Keratinocyte (primary cell): Measurements from ENCODE around the gene MYLK4. TPM values are rescaled to one million over a fixed set of nuclear protein-coding genes. Genes with fewer than 3 reads are reported as not detected.

ENCODE experiments used
- DNase-seq: peaks from one replicate; pipeline ENCODE4 v3.0.0-alpha.2; 2011; ENCODE audit warnings: low read depth, missing footprints, low spot score
- FAIRE-seq: peaks from 2 replicates; lab custom pipeline; 2011; peaks lifted over from hg19 to GRCh38; lab: Jason Lieb, UNC
- H2AFZ ChIP-seq: 2 replicates; pipeline ENCODE4 v1.6.0; 2012; ENCODE audit warnings: low read length, control low read depth, inconsistent platforms; ENCODE audit not compliant: control insufficient read depth
- H3K27ac ChIP-seq: 2 replicates; pipeline ENCODE4 v1.5.1; 2011; ENCODE audit warnings: low read length; ENCODE audit not compliant: control insufficient read depth, insufficient read depth
- H3K27me3 ChIP-seq: 3 replicates; pipeline ENCODE4 v1.6.0; 2011; ENCODE audit warnings: low read length; ENCODE audit not compliant: control insufficient read depth, insufficient read depth; ENCODE audit errors: extremely low read depth
- H3K36me3 ChIP-seq, 2 experiments: 2 replicates in 1 of 2; 3 replicates in 1 of 2; pipeline ENCODE4 v1.5.1; 2011; ENCODE audit warnings: low read length in 2 of 2, mild to moderate bottlenecking in 1 of 2; ENCODE audit not compliant: control insufficient read depth in 2 of 2, insufficient read depth in 2 of 2; ENCODE audit errors: extremely low read depth in 1 of 2
- H3K4me1 ChIP-seq: 3 replicates; pipeline ENCODE4 v1.5.1; 2011; ENCODE audit warnings: low read length; ENCODE audit not compliant: control insufficient read depth, insufficient read depth; ENCODE audit errors: extremely low read depth
- H3K4me2 ChIP-seq: 3 replicates; pipeline ENCODE4 v1.6.0; 2011; ENCODE audit warnings: low read depth, low read length; ENCODE audit not compliant: control insufficient read depth, insufficient read depth; ENCODE audit errors: extremely low read depth
- H3K4me3 ChIP-seq, 3 experiments: fragments of 200-600 bp in 1 of 3; sonication (generic) in 1 of 3; 2 replicates in 2 of 3; 3 replicates in 1 of 3; pipeline ENCODE4 v1.5.1; 2011 to 2016; ENCODE audit warnings: low read length in 3 of 3, mild to moderate bottlenecking in 3 of 3, control low read depth in 2 of 3, inconsistent platforms in 1 of 3, low read depth in 1 of 3, mixed read lengths in 1 of 3, mixed run types in 1 of 3, moderate library complexity in 1 of 3; ENCODE audit not compliant: control insufficient read depth in 2 of 3, insufficient read depth in 2 of 3; ENCODE audit errors: extremely low read depth in 1 of 3
- H3K79me2 ChIP-seq: 2 replicates; pipeline ENCODE4 v1.6.0; 2012; ENCODE audit warnings: low read length; ENCODE audit not compliant: control insufficient read depth, insufficient read depth
- H3K9ac ChIP-seq: 3 replicates; pipeline ENCODE4 v1.6.0; 2011; ENCODE audit warnings: low read length; ENCODE audit not compliant: control insufficient read depth, insufficient read depth; ENCODE audit errors: extremely low read depth
- H3K9me1 ChIP-seq: 3 replicates; pipeline ENCODE4 v1.6.0; 2011; ENCODE audit warnings: low read length; ENCODE audit not compliant: control insufficient read depth, insufficient read depth; ENCODE audit errors: extremely low read depth
- H3K9me3 ChIP-seq: 2 replicates; pipeline ENCODE4 v1.5.1; 2012; ENCODE audit warnings: low read depth, low read length; ENCODE audit not compliant: control insufficient read depth
- H4K20me1 ChIP-seq: 3 replicates; pipeline ENCODE4 v1.6.0; 2011; ENCODE audit warnings: low read length; ENCODE audit not compliant: control insufficient read depth, insufficient read depth; ENCODE audit errors: extremely low read depth
- EZH2 ChIP-seq: IDR thresholded peaks from one replicate; pipeline ENCODE4 v1.6.1; 2012; ENCODE audit warnings: inconsistent platforms, mild to moderate bottlenecking, low read length, moderate library complexity
- dilution Hi-C: fragments of 300-500 bp; cut with MboI; formaldehyde crosslinking; loops from one replicate; pipeline ENCODE4 v1.7.0; 2020; ENCODE audit warnings: low sequenced_read_pairs; ENCODE audit not compliant: extremely low pct_ligation_motif_present
- polyA plus RNA-seq, 5 experiments: library from polyadenylated mRNA; depleted of rRNA in 3 of 5; stranded (reverse) in 3 of 5; stranded (forward) in 1 of 5; unstranded in 1 of 5; fragments of >200 nt; gene quantifications; 1 replicate in 1 of 5; 2 replicates in 3 of 5; 3 replicates in 1 of 5; pipeline versions ENCODE4 v1.2.1 to v1.2.3, GENCODE V29; 2011 to 2012; ENCODE audit warnings: missing spikeins in 2 of 5, low read depth in 1 of 5, low replicate concordance in 1 of 5
- TF ChIP-seq, protein P1 (sequence below), 3 experiments: IDR thresholded peaks in 1 of 3; conservative IDR thresholded peaks in 1 of 3; optimal IDR thresholded peaks in 1 of 3; 2 replicates in 2 of 3; 3 replicates in 1 of 3; pipeline versions ENCODE3 to v1.5.1; 2011; ENCODE audit warnings: low read length in 3 of 3, mild to moderate bottlenecking in 3 of 3, moderate library complexity in 2 of 3, control low read depth in 1 of 3, inconsistent platforms in 1 of 3; ENCODE audit not compliant: insufficient read depth in 2 of 3; ENCODE audit errors: extremely low read depth in 1 of 3

MYLK4 gene
- polyA plus RNA-seq, 1 donor (not counting 4 experiments of a cell fraction or from before 2014, with no cell fraction given), result 0.31 TPM

DNA sequence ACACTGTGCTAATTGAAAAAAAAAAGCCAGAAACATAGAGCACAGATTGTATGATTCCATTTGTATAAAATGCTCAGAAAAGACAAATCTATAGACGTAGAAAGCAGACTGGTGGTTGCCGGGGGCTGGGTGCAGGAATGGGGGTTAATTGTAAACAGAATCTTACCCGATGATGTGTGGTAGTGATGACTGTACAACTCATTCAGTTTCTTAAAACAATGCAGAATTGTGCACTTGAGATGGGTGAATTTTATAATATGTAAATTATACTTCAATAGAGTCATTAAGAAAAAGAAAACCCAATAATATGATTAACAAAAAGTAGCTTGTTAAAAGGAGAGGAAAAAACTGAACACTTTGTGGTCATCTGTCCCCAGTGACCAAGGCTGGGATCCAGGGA lies 3.7 kb upstream of the MYLK4 start:
- Histone ChIP-seq H3K9me3 (no peaks in the 10 kb centered on the region), H3K4me1 (no peaks in the 10 kb centered on the region), H3K4me3 (no peak overlapping the region), H3K9me1 (no peaks in the 10 kb centered on the region), H4K20me1 (no peaks in the 10 kb centered on the region), H3K4me2 (no peak overlapping the region), H2AFZ (no peak overlapping the region), H3K36me3 (no peaks in the 10 kb centered on the region), H3K27me3 (no peaks in the 10 kb centered on the region), H3K27ac (no peak overlapping the region), H3K9ac (no peak overlapping the region), H3K79me2 (no peaks in the 10 kb centered on the region)
- dilution Hi-C loops, result no loop called here
- no peak for DNase-seq
- no peak for FAIRE-seq
- TF ChIP-seq, protein P1, sequence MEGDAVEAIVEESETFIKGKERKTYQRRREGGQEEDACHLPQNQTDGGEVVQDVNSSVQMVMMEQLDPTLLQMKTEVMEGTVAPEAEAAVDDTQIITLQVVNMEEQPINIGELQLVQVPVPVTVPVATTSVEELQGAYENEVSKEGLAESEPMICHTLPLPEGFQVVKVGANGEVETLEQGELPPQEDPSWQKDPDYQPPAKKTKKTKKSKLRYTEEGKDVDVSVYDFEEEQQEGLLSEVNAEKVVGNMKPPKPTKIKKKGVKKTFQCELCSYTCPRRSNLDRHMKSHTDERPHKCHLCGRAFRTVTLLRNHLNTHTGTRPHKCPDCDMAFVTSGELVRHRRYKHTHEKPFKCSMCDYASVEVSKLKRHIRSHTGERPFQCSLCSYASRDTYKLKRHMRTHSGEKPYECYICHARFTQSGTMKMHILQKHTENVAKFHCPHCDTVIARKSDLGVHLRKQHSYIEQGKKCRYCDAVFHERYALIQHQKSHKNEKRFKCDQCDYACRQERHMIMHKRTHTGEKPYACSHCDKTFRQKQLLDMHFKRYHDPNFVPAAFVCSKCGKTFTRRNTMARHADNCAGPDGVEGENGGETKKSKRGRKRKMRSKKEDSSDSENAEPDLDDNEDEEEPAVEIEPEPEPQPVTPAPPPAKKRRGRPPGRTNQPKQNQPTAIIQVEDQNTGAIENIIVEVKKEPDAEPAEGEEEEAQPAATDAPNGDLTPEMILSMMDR (optimal IDR thresholded peaks at IDR 0.05 in 1 of 3, IDR thresholded peaks at IDR 0.05 in 1 of 3, conservative IDR thresholded peaks at IDR 0.05 in 1 of 3; ENCODE audit: extremely low read depth in 1 of 3, insufficient read depth in 2 of 3, low read length in 3 of 3), result no peak
- TF ChIP-seq EZH2, result no peak

DNA sequence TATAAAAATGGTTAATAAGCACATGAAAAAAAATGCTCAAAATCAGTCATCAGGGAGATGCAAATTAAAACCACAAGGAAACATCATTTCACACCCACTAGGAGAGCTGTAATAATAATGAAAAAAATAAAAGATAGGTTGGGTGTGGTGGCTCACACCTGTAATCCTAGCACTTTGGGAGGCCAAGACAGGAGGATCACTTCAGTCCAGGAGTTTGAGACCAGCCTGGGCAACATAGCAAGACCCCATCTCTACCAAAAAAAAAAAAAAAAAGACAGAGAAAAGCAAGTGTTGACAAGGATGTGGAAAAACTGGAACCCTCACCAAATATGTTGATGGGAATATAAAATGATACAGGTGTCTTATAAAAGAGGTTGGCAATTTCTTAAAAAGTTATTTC lies 3.0 kb upstream of the MYLK4 start:
- H3K4me3 ChIP-seq, result no peak overlapping the region
- TF ChIP-seq, protein P1 (optimal IDR thresholded peaks at IDR 0.05 in 1 of 3, IDR thresholded peaks at IDR 0.05 in 1 of 3, conservative IDR thresholded peaks at IDR 0.05 in 1 of 3; ENCODE audit: extremely low read depth in 1 of 3, insufficient read depth in 2 of 3, low read length in 3 of 3), result no peak
- no peak for TF ChIP-seq EZH2
- no peak overlapping the region for H3K9ac ChIP-seq
- no peak overlapping the region for H2AFZ ChIP-seq
- no peak for FAIRE-seq
- dilution Hi-C loops, result no loop called here
- no peaks in the 10 kb centered on the region for H3K36me3 ChIP-seq
- H3K9me1 ChIP-seq, result no peaks in the 10 kb centered on the region
- no peaks in the 10 kb centered on the region for H3K79me2 ChIP-seq
- no peak for DNase-seq
- H3K27ac ChIP-seq, result no peak overlapping the region
- no peak overlapping the region for H3K4me2 ChIP-seq
- no peaks in the 10 kb centered on the region for H3K27me3 ChIP-seq
- no peaks in the 10 kb centered on the region for H3K9me3 ChIP-seq
- H4K20me1 ChIP-seq, result no peaks in the 10 kb centered on the region
- no peaks in the 10 kb centered on the region for H3K4me1 ChIP-seq
